ENCODE results near the gene LCN2.

The LCN2 gene

GRCh38 chr9:128190013-128190412 lies 40.8 kb downstream of the LCN2 start:
- Histone ChIP-seq H3K36me3 (ENCODE audit: control insufficient read depth, insufficient read depth, low read length) (peaks cover 46% of the 10 kb centered on the region), H3K4me1 (ENCODE audit: control insufficient read depth, insufficient read depth, low read length, poor library complexity, severe bottlenecking) (peaks cover 6% of the 10 kb centered on the region), H3K27ac (ENCODE audit: low read depth, low read length, severe bottlenecking) (no peak overlapping the region), H3K4me3 (ENCODE audit: extremely low read depth, insufficient read depth, low read length, poor library complexity, severe bottlenecking) (no peak overlapping the region), H3K9me3 (ENCODE audit: control insufficient read depth, low read length) (no peaks in the 10 kb centered on the region)
- 100% methylated on average over 1 of the region's 2 CpGs for WGBS, 2 experiments (ENCODE audit: insufficient coverage in 2 of 2)

GRCh38 chr9:128190516-128191405 lies 41.5 kb downstream of the LCN2 start:
- WGBS, 2 experiments (ENCODE audit: insufficient coverage in 2 of 2), result 28 to 48% methylated on average over 17 to 27 of the region's 32 CpGs
- Histone ChIP-seq H3K27ac (ENCODE audit: low read depth, low read length, severe bottlenecking) (peak overlapping the region; percentile 29), H3K36me3 (ENCODE audit: control insufficient read depth, insufficient read depth, low read length) (peaks cover 39% of the 10 kb centered on the region), H3K9me3 (ENCODE audit: control insufficient read depth, low read length) (no peaks in the 10 kb centered on the region), H3K4me1 (ENCODE audit: control insufficient read depth, insufficient read depth, low read length, poor library complexity, severe bottlenecking) (peaks cover 6% of the 10 kb centered on the region), H3K4me3 (ENCODE audit: extremely low read depth, insufficient read depth, low read length, poor library complexity, severe bottlenecking) (peak overlapping the region; percentile 92)

- Histone ChIP-seq H3K4me1 (ENCODE audit: control insufficient read depth, insufficient read depth, low read length, poor library complexity, severe bottlenecking) (peaks cover 6% of the 10 kb centered on the region), H3K36me3 (ENCODE audit: control insufficient read depth, insufficient read depth, low read length) (peaks cover 36% of the 10 kb centered on the region), H3K4me3 (ENCODE audit: extremely low read depth, insufficient read depth, low read length, poor library complexity, severe bottlenecking) (peak within 1 kb of the TSS; percentile 92), H3K27ac (ENCODE audit: low read depth, low read length, severe bottlenecking) (peak within 1 kb of the TSS; percentile 45), H3K9me3 (ENCODE audit: control insufficient read depth, low read length) (no peaks in the 10 kb centered on the region)
- WGBS, 2 experiments (ENCODE audit: insufficient coverage in 2 of 2), result 0% methylated on average over 49 to 50 of the region's 71 CpGs
Observed at GRCh38 chr9:128191406-128192046, 42.3 kb downstream of the LCN2 start, which contains the start of gene CIZ1. CIZ1 (minus strand) TSS chr9:128191572; CDS start chr9:128190857, 715 bp downstream.

- WGBS, 2 experiments (ENCODE audit: insufficient coverage in 2 of 2), result 93 to 97% methylated on average over 44 to 56 of the region's 56 CpGs
- H3K36me3 ChIP-seq (ENCODE audit: control insufficient read depth, insufficient read depth, low read length), result peaks cover 28% of the 10 kb centered on the region
- H3K4me1 ChIP-seq (ENCODE audit: control insufficient read depth, insufficient read depth, low read length, poor library complexity, severe bottlenecking), result peaks cover 6% of the 10 kb centered on the region
- H3K27ac ChIP-seq (ENCODE audit: low read depth, low read length, severe bottlenecking), result no peak overlapping the region
- no peak overlapping the region for H3K4me3 ChIP-seq (ENCODE audit: extremely low read depth, insufficient read depth, low read length, poor library complexity, severe bottlenecking)
- no peaks in the 10 kb centered on the region for H3K9me3 ChIP-seq (ENCODE audit: control insufficient read depth, low read length)
Observed at GRCh38 chr9:128192601-128193371, 43.5 kb downstream of the LCN2 start.

GRCh38 chr9:128193469-128194096 lies 44.3 kb downstream of the LCN2 start:
- H3K27ac ChIP-seq (ENCODE audit: low read depth, low read length, severe bottlenecking), result no peak overlapping the region
- peaks cover 20% of the 10 kb centered on the region for H3K36me3 ChIP-seq (ENCODE audit: control insufficient read depth, insufficient read depth, low read length)
- no peak overlapping the region for H3K4me3 ChIP-seq (ENCODE audit: extremely low read depth, insufficient read depth, low read length, poor library complexity, severe bottlenecking)
- 93 to 94% methylated on average over 13 to 14 of the region's 14 CpGs for WGBS, 2 experiments (ENCODE audit: insufficient coverage in 2 of 2)
- H3K4me1 ChIP-seq (ENCODE audit: control insufficient read depth, insufficient read depth, low read length, poor library complexity, severe bottlenecking), result peaks cover 6% of the 10 kb centered on the region
- no peaks in the 10 kb centered on the region for H3K9me3 ChIP-seq (ENCODE audit: control insufficient read depth, low read length)

- Histone ChIP-seq H3K27ac (ENCODE audit: low read depth, low read length, severe bottlenecking) (peak overlapping the region; percentile 57), H3K36me3 (ENCODE audit: control insufficient read depth, insufficient read depth, low read length) (no peaks in the 10 kb centered on the region), H3K9me3 (ENCODE audit: control insufficient read depth, low read length) (peaks cover 4% of the 10 kb centered on the region), H3K4me3 (ENCODE audit: extremely low read depth, insufficient read depth, low read length, poor library complexity, severe bottlenecking) (no peak overlapping the region), H3K4me1 (ENCODE audit: control insufficient read depth, insufficient read depth, low read length, poor library complexity, severe bottlenecking) (peaks cover 15% of the 10 kb centered on the region)
- 62 to 73% methylated on average over 9 of the region's 13 CpGs for WGBS, 2 experiments (ENCODE audit: insufficient coverage in 2 of 2)
Observed at GRCh38 chr9:128201441-128202369, 52.5 kb downstream of the LCN2 start.

- peaks cover 4% of the 10 kb centered on the region for H3K9me3 ChIP-seq (ENCODE audit: control insufficient read depth, low read length)
- H3K4me3 ChIP-seq (ENCODE audit: extremely low read depth, insufficient read depth, low read length, poor library complexity, severe bottlenecking), result peak overlapping the region; percentile 77
- peak overlapping the region; percentile 57 for H3K27ac ChIP-seq (ENCODE audit: low read depth, low read length, severe bottlenecking)
- no peaks in the 10 kb centered on the region for H3K36me3 ChIP-seq (ENCODE audit: control insufficient read depth, insufficient read depth, low read length)
- peaks cover 15% of the 10 kb centered on the region for H3K4me1 ChIP-seq (ENCODE audit: control insufficient read depth, insufficient read depth, low read length, poor library complexity, severe bottlenecking)
- 0 to 14% methylated on average over 1 of the region's 2 CpGs for WGBS, 2 experiments (ENCODE audit: insufficient coverage in 2 of 2)
Observed at GRCh38 chr9:128202648-128203023, 53.4 kb downstream of the LCN2 start.
